Testis (tissue), 2 donors: ENCODE data around the gene ALDH1B1.

Experiments
- CTCF ChIP-seq, 3 experiments: fragments of 450-650 bp in 2 of 3; fragments of 200-600 bp in 1 of 3; sonication (generic) in 1 of 3; IDR thresholded peaks; one replicate each; pipeline ENCODE4 v1.5.1; 2016 to 2019; ENCODE audit warnings: antibody characterized with exemption in 3 of 3, mild to moderate bottlenecking in 2 of 3, moderate library complexity in 1 of 3
- POLR2A ChIP-seq: fragments of 450-650 bp; IDR thresholded peaks from one replicate; pipeline ENCODE4 v1.6.1; 2017; ENCODE audit warnings: antibody characterized with exemption, mild to moderate bottlenecking, moderate library complexity

- TF ChIP-seq POLR2A, result no peak
- no peak for TF ChIP-seq CTCF (IDR thresholded peaks at IDR 0.05)
These were observed 16.9 kb upstream of the ALDH1B1 start for GRCh38 chr9:38375572-38375963.
